CD4-positive, CD25-positive, alpha-beta regulatory T cell (primary cell): Measurements from ENCODE around the gene MMP28. TPM values are rescaled to one million over a fixed set of nuclear protein-coding genes. Genes with fewer than 3 reads are reported as not detected.
"Not testable (repeated sequence)": the region's sequence is repeated elsewhere in the genome, so short reads cannot be mapped to it uniquely, and the experiment has no call there.

Experiments
- ATAC-seq, 2 donors: fragments of 150-1000 bp; cut with Tn5 transposase; one replicate each; pipeline ENCODE4 v1.10.0; 2021; ENCODE audit warnings: low read depth in 2 of 2, moderate number of reproducible peaks in 2 of 2, moderate library complexity in 1 of 2
- DNase-seq, 3 donors: peaks; one replicate each; pipeline versions ENCODE4 v3.0.0 to v3.0.0-alpha.2; 2012 to 2022; ENCODE audit warnings: mixed read lengths in 1 of 3
- H3K27ac ChIP-seq: one replicate; pipeline ENCODE4 v1.7.0; 2013; ENCODE audit warnings: mild to moderate bottlenecking, low read length; ENCODE audit not compliant: insufficient read depth, poor library complexity, severe bottlenecking
- H3K27me3 ChIP-seq: one replicate; pipeline ENCODE4 v1.7.0; 2013; ENCODE audit warnings: low read length; ENCODE audit not compliant: control insufficient read depth, insufficient read depth
- H3K36me3 ChIP-seq: one replicate; pipeline ENCODE4 v1.7.0; 2013; ENCODE audit warnings: mild to moderate bottlenecking, low read length, moderate library complexity; ENCODE audit not compliant: control insufficient read depth, insufficient read depth
- H3K4me1 ChIP-seq: 2 replicates; pipeline ENCODE4 v1.7.0; 2013; ENCODE audit warnings: mild to moderate bottlenecking, low read length; ENCODE audit not compliant: insufficient read depth, control insufficient read depth, poor library complexity, severe bottlenecking
- H3K4me3 ChIP-seq: one replicate; pipeline ENCODE4 v1.7.0; 2013; ENCODE audit warnings: low read depth, mild to moderate bottlenecking, low read length, moderate library complexity
- H3K9me3 ChIP-seq, 2 experiments: 1 replicate in 1 of 2; 2 replicates in 1 of 2; pipeline ENCODE4 v1.7.0; 2013; ENCODE audit warnings: low read length in 2 of 2, mild to moderate bottlenecking in 1 of 2, moderate library complexity in 1 of 2; ENCODE audit not compliant: control insufficient read depth in 2 of 2
- H3K27ac Mint-ChIP-seq, 3 donors: one replicate each; pipeline ENCODE4 v1.8.0; 2020 to 2022; ENCODE audit warnings: mild to moderate bottlenecking in 3 of 3, mixed read lengths in 3 of 3, moderate library complexity in 2 of 3
- H3K27me3 Mint-ChIP-seq: one replicate; pipeline ENCODE4 v1.8.0; 2022; ENCODE audit warnings: mild to moderate bottlenecking, mixed read lengths
- H3K36me3 Mint-ChIP-seq: one replicate; pipeline ENCODE4 v1.8.0; 2020; ENCODE audit warnings: mixed read lengths
- H3K4me1 Mint-ChIP-seq, 4 donors: one replicate each; pipeline ENCODE4 v1.8.0; 2020 to 2022; ENCODE audit warnings: mixed read lengths in 4 of 4, mild to moderate bottlenecking in 1 of 4
- H3K4me3 Mint-ChIP-seq, 4 donors: one replicate each; pipeline ENCODE4 v1.8.0; 2020 to 2022; ENCODE audit warnings: mild to moderate bottlenecking in 4 of 4, mixed read lengths in 4 of 4, moderate library complexity in 3 of 4
- H3K9me3 Mint-ChIP-seq, 7 donors: one replicate each; pipeline ENCODE4 v1.8.0; 2020 to 2022; ENCODE audit warnings: mixed read lengths in 7 of 7, mild to moderate bottlenecking in 3 of 7, moderate library complexity in 2 of 7
- polyA plus RNA-seq, 4 donors: library from polyadenylated mRNA; unstranded; fragments of 300-500 nt; fragmentation: Illumina TruSeq; gene quantifications; one replicate each; pipeline ENCODE4 v1.2.3, GENCODE V29; 2021
- total RNA-seq: library from RNA; stranded (reverse); gene quantifications from one replicate; pipeline ENCODE4 v1.2.3, GENCODE V29; 2022

MMP28 gene
- total and polyA plus RNA-seq, 5 donors from 2014 or later = 0.80 to 4.3 (median 2.7) TPM; not detected in 2

- Mint-ChIP-seq H3K4me1 (peaks cover 0 to 9% (median 0%) of the 10 kb centered on the region in 4 donors), H3K4me3 (no peak within 1 kb of the TSS), H3K9me3 (no peaks in the 10 kb centered on the region), H3K27ac (no peak within 1 kb of the TSS), H3K36me3 (no peaks in the 10 kb centered on the region), H3K27me3 (peaks cover 47% of the 10 kb centered on the region)
- Histone ChIP-seq H3K27me3 (peaks cover 19% of the 10 kb centered on the region), H3K4me1 (peaks cover 5% of the 10 kb centered on the region), H3K27ac (no peak within 1 kb of the TSS), H3K9me3 (no peaks in the 10 kb centered on the region), H3K4me3 (no peak within 1 kb of the TSS), H3K36me3 (no peaks in the 10 kb centered on the region)
- DNase-seq (no peak), ATAC-seq (no peak)
These were observed 42.3 kb downstream of the MMP28 start, which contains the start of gene GAS2L2 for GRCh38 chr17:35752945-35753764. Gene GAS2L2, minus strand, starts transcription at chr17:35753239. Its CDS starts 389 bp downstream, at chr17:35752850.

DNA sequence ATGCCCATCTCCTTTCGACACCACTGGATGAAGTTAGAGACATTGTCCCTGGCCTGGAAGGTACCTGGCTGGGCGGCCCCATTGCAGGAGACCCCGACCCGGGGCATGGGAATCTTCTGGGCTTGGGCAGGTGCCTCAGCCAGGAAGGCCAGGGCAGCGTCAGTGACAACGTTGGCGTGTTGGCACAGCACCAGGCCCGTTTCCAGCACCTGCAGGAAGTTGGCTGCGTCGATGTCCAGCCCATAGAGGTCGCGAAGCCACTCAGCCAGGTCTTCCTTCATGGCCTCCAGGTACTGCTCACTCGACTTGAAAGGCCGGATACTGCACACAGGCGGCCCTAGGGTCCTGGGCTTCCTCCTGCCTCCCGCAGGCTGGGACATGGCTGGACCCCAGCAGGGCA is 43.0 kb downstream of the MMP28 start:
- Histone ChIP-seq H3K9me3 (no peaks in the 10 kb centered on the region), H3K27me3 (peaks cover 19% of the 10 kb centered on the region), H3K4me1 (peaks cover 5% of the 10 kb centered on the region), H3K36me3 (no peaks in the 10 kb centered on the region), H3K4me3 (no peak overlapping the region), H3K27ac (no peak overlapping the region)
- H3K4me3 Mint-ChIP-seq = no peak overlapping the region
- no peaks in the 10 kb centered on the region for H3K9me3 Mint-ChIP-seq
- peaks cover 52% of the 10 kb centered on the region for H3K27me3 Mint-ChIP-seq
- H3K4me1 Mint-ChIP-seq = peaks cover 0 to 9% (median 0%) of the 10 kb centered on the region in 4 donors
- DNase-seq = no peak
- no peak for ATAC-seq
- H3K27ac Mint-ChIP-seq = no peak overlapping the region
- no peaks in the 10 kb centered on the region for H3K36me3 Mint-ChIP-seq

DNA sequence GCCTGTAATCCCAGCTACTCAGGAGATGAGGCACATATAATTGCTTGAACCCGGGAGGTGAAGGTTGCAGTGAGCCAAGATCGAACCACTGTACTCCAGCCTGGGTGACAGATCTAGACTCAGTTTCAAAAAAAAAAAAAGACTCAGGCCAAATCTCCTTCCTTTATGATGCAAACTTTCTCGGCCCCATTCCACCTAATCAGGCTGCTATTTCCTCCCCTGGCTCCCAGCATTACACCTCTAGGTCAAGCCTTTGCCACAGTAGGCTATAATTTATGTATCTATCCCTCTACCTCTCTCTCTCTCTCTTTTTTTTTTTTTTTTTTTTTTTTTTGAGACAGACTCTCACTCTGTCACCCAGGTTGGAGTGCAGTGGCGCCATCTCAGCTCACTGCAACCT is 43.9 kb downstream of the MMP28 start:
- not testable (repeated sequence) for H3K27ac ChIP-seq, H3K36me3 Mint-ChIP-seq, H3K36me3 ChIP-seq, H3K9me3 ChIP-seq, H3K4me3 ChIP-seq, H3K9me3 Mint-ChIP-seq, ATAC-seq, DNase-seq, H3K4me3 Mint-ChIP-seq, H3K4me1 Mint-ChIP-seq, H3K27ac Mint-ChIP-seq, H3K4me1 ChIP-seq
- peaks cover 19% of the 10 kb centered on the region for H3K27me3 ChIP-seq
- peaks cover 57% of the 10 kb centered on the region for H3K27me3 Mint-ChIP-seq

DNA sequence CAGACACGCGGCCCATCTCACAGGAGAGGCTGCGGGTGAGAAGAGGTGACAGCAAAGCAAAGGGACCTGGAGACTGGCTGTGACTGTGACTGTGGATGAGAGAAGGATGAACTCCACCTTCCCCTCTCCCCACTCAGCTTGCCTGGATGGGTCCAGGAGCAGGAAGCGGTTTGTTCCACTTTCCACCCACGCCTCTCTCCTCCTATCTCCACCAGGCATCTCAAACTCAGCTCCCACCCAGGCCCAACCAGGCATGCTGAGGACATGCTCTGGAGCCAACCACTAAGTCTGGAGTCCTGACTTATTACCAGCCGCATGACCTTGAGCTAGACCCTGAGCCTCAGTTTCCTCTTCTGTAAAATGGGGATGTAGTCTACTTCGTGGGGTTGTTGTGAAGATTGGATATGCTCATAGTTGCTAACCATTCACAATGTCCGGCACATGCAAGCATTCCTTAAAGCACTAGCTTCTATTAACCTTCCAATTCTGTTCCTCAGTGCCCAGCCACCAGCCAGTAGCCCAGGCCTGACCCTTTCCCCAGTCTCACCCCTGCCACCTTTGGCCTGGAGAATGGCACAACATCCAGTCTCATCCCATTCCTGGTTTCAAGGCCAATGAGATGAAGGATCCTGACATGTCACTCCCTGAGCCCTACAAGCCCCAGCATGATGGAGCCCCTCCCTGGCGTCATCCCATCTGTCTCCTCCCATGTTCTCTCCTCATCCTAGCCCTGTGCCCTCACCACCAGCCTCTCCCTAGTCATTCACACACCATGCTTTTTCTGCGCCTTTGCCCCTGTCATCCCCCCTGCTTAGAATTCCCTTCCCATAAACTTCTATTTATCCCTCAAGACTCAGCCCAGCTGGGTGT is 44.7 kb downstream of the MMP28 start:
- peaks cover 61% of the 10 kb centered on the region for H3K27me3 Mint-ChIP-seq
- H3K36me3 ChIP-seq = no peaks in the 10 kb centered on the region
- no peak overlapping the region for H3K4me3 Mint-ChIP-seq
- H3K4me1 ChIP-seq = peaks cover 9% of the 10 kb centered on the region
- H3K4me1 Mint-ChIP-seq = peaks cover 0 to 9% (median 0%) of the 10 kb centered on the region in 4 donors
- no peak overlapping the region for H3K27ac Mint-ChIP-seq
- no peaks in the 10 kb centered on the region for H3K9me3 ChIP-seq
- H3K4me3 ChIP-seq = no peak overlapping the region
- DNase-seq = no peak
- no peaks in the 10 kb centered on the region for H3K9me3 Mint-ChIP-seq
- H3K27ac ChIP-seq = no peak overlapping the region
- peaks cover 19% of the 10 kb centered on the region for H3K27me3 ChIP-seq
- H3K36me3 Mint-ChIP-seq = no peaks in the 10 kb centered on the region
- no peak for ATAC-seq

GRCh38 chr17:35749560-35750412 is 45.7 kb downstream of the MMP28 start:
- DNase-seq (no peak), ATAC-seq (no peak)
- H3K27ac ChIP-seq = no peak overlapping the region
- H3K9me3 Mint-ChIP-seq = no peaks in the 10 kb centered on the region
- H3K4me3 Mint-ChIP-seq = no peak overlapping the region
- H3K9me3 ChIP-seq = no peaks in the 10 kb centered on the region
- peaks cover 0 to 9% (median 0%) of the 10 kb centered on the region in 4 donors for H3K4me1 Mint-ChIP-seq
- H3K36me3 Mint-ChIP-seq = no peaks in the 10 kb centered on the region
- H3K27me3 ChIP-seq = peaks cover 19% of the 10 kb centered on the region
- peaks cover 61% of the 10 kb centered on the region for H3K27me3 Mint-ChIP-seq
- no peak overlapping the region for H3K27ac Mint-ChIP-seq
- H3K36me3 ChIP-seq = no peaks in the 10 kb centered on the region
- peaks cover 9% of the 10 kb centered on the region for H3K4me1 ChIP-seq
- no peak overlapping the region for H3K4me3 ChIP-seq

DNA sequence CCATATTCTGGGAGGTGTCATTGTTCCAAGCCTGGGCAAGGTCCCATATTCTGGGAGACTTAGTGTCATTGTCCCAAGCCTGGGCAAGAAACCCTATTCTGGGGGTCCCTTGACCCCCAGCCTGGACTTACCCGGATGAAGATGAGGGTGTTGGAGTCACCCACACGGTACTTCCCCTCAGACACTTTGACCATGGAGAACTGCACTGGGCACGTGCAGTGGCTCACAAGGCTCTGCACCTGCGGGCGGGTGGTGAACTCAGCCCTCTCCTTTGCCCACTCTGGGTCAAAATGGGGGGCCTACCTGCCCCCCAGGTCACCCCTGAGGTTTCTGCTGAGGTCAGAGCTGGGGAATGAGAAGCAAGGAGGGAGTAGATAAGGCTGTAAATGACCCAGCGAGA is 46.5 kb downstream of the MMP28 start:
- H3K4me3 Mint-ChIP-seq = peak overlapping the region in 1 of 4 donors; percentile 48
- no peak for ATAC-seq
- peaks cover 61% of the 10 kb centered on the region for H3K27me3 Mint-ChIP-seq
- H3K9me3 Mint-ChIP-seq = no peaks in the 10 kb centered on the region
- H3K36me3 Mint-ChIP-seq = no peaks in the 10 kb centered on the region
- Histone ChIP-seq H3K4me3 (no peak overlapping the region), H3K4me1 (peaks cover 9% of the 10 kb centered on the region), H3K27ac (no peak overlapping the region), H3K27me3 (peaks cover 19% of the 10 kb centered on the region), H3K9me3 (no peaks in the 10 kb centered on the region), H3K36me3 (no peaks in the 10 kb centered on the region)
- no peak overlapping the region for H3K27ac Mint-ChIP-seq
- no peak for DNase-seq
- H3K4me1 Mint-ChIP-seq = peaks cover 0 to 9% (median 0%) of the 10 kb centered on the region in 4 donors

DNA sequence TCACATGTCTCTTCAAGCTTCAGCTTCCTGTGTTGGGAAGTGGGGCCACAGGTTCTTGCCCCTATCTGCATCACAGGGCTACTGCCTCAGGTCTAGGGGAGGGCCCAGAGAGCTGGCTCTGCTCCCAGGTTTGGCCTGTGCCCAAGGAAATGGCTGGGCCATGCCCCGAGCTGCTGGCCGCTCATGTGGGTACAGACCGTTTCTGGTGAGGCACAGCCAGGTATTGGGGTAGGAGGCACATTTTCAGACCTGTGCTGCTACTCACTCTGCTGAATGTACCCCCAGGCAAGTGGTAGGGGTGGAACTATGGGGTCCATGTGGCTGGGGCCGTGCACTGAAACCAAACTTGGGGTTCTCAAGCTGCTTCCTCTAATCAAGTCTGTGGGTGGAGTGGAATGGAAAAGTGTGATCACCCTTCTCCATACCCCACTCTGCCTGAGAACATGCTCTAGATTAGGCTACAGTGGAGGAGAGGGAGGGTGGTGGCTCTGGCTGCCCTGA is 47.0 kb downstream of the MMP28 start:
- peaks cover 9% of the 10 kb centered on the region for H3K4me1 ChIP-seq
- no peaks in the 10 kb centered on the region for H3K9me3 ChIP-seq
- H3K27me3 ChIP-seq = peaks cover 19% of the 10 kb centered on the region
- H3K4me3 ChIP-seq = no peak overlapping the region
- Mint-ChIP-seq H3K36me3 (no peaks in the 10 kb centered on the region), H3K9me3 (peaks cover 0 to 3% (median 0%) of the 10 kb centered on the region in 7 donors), H3K4me3 (no peak overlapping the region), H3K27ac (no peak overlapping the region), H3K4me1 (peaks cover 0 to 9% (median 0%) of the 10 kb centered on the region in 4 donors), H3K27me3 (peaks cover 64% of the 10 kb centered on the region)
- ATAC-seq (no peak), DNase-seq (no peak)
- H3K36me3 ChIP-seq = no peaks in the 10 kb centered on the region
- no peak overlapping the region for H3K27ac ChIP-seq
